Skeletal muscle tissue (tissue), 4 donors: Measurements from ENCODE around the gene TMEM147. TPM values are rescaled to one million over a fixed set of nuclear protein-coding genes. Genes with fewer than 3 reads are reported as not detected.

ENCODE experiments used
- H3K27ac ChIP-seq: one replicate; pipeline ENCODE4 v1.7.0; 2013; ENCODE audit warnings: mild to moderate bottlenecking, low read depth, low read length, inconsistent platforms
- H3K27me3 ChIP-seq, 3 donors: one replicate each; pipeline ENCODE4 v1.7.0; 2013; ENCODE audit warnings: low read length in 3 of 3; ENCODE audit not compliant: control insufficient read depth in 3 of 3, insufficient read depth in 3 of 3
- H3K36me3 ChIP-seq, 3 donors: one replicate each; pipeline ENCODE4 v1.7.0; 2013; ENCODE audit warnings: low read length in 3 of 3; ENCODE audit not compliant: control insufficient read depth in 3 of 3, insufficient read depth in 3 of 3
- H3K4me1 ChIP-seq, 3 donors: one replicate each; pipeline ENCODE4 v1.7.0; 2013; ENCODE audit warnings: low read length in 3 of 3, mild to moderate bottlenecking in 3 of 3; ENCODE audit not compliant: control insufficient read depth in 3 of 3, insufficient read depth in 3 of 3
- H3K4me3 ChIP-seq, 3 donors: one replicate each; pipeline ENCODE4 v1.7.0; 2013; ENCODE audit warnings: low read length in 3 of 3
- H3K9ac ChIP-seq, 3 donors: one replicate each; pipeline ENCODE4 v1.7.0; 2013; ENCODE audit warnings: low read length in 3 of 3, mild to moderate bottlenecking in 3 of 3, moderate library complexity in 2 of 3, low read depth in 1 of 3
- H3K9me3 ChIP-seq, 3 donors: one replicate each; pipeline ENCODE4 v1.7.0; 2013; ENCODE audit warnings: low read length in 3 of 3; ENCODE audit not compliant: control insufficient read depth in 3 of 3
- total RNA-seq: library from RNA; depleted of rRNA; stranded (reverse); fragments of >200 nt; gene quantifications from one replicate; pipeline ENCODE4 v1.2.3, GENCODE V29; 2014
- donor health status: Osteomylitis.

The TMEM147 gene
- total RNA-seq, 1 donor from 2014 or later = 55.3 TPM

- Histone ChIP-seq H3K4me3 (no peak overlapping the region), H3K4me1 (peaks cover 5 to 9% (median 5%) of the 10 kb centered on the region in 3 donors), H3K9ac (peak overlapping the region in 1 of 3 donors; percentile 14), H3K36me3 (no peaks in the 10 kb centered on the region), H3K27ac (no peak overlapping the region), H3K27me3 (peaks cover 68 to 87% (median 78%) of the 10 kb centered on the region in 3 donors), H3K9me3 (no peaks in the 10 kb centered on the region)
These were observed 36.3 kb upstream of the TMEM147 start for GRCh38 chr19:35509018-35509652.

GRCh38 chr19:35509861-35510625, 35.4 kb upstream of the TMEM147 start:
- no peaks in the 10 kb centered on the region for H3K9me3 ChIP-seq
- no peaks in the 10 kb centered on the region for H3K36me3 ChIP-seq
- H3K4me1 ChIP-seq = peaks cover 5 to 9% (median 5%) of the 10 kb centered on the region in 3 donors
- peaks cover 73 to 88% (median 82%) of the 10 kb centered on the region in 3 donors for H3K27me3 ChIP-seq
- H3K27ac ChIP-seq = no peak overlapping the region
- peak overlapping the region in 1 of 3 donors; percentile 25 for H3K9ac ChIP-seq
- H3K4me3 ChIP-seq = peak overlapping the region in 1 of 3 donors; percentile 49

- Histone ChIP-seq H3K4me1 (peaks cover 5 to 9% (median 5%) of the 10 kb centered on the region in 3 donors), H3K9me3 (no peaks in the 10 kb centered on the region), H3K27me3 (peaks cover 70 to 83% (median 77%) of the 10 kb centered on the region in 3 donors), H3K9ac (no peak overlapping the region), H3K36me3 (no peaks in the 10 kb centered on the region), H3K4me3 (no peak overlapping the region), H3K27ac (no peak overlapping the region)
These were observed 34.8 kb upstream of the TMEM147 start for GRCh38 chr19:35510626-35510964.

- Histone ChIP-seq H3K27ac (no peak overlapping the region), H3K9me3 (no peaks in the 10 kb centered on the region), H3K27me3 (peaks cover 69 to 76% (median 71%) of the 10 kb centered on the region in 3 donors)
These were observed 34.1 kb upstream of the TMEM147 start for GRCh38 chr19:35511337-35511736.

GRCh38 chr19:35512831-35513627, 32.4 kb upstream of the TMEM147 start:
- H3K9me3 ChIP-seq = no peaks in the 10 kb centered on the region
- H3K27me3 ChIP-seq = peaks cover 60 to 69% (median 61%) of the 10 kb centered on the region in 3 donors
- no peaks in the 10 kb centered on the region for H3K36me3 ChIP-seq

More at GRCh38 chr19:35511337-35511736, 34.1 kb upstream of the TMEM147 start:
- Histone ChIP-seq H3K4me1 (peaks cover 5 to 9% (median 5%) of the 10 kb centered on the region in 3 donors), H3K36me3 (no peaks in the 10 kb centered on the region), H3K9ac (no peak overlapping the region), H3K4me3 (no peak overlapping the region)

GRCh38 chr19:35513628-35514281, 31.7 kb upstream of the TMEM147 start, which contains the start of gene DMKN:
DMKN (minus strand) TSS chr19:35513649; CDS start chr19:35513475, 174 bp downstream.
- Histone ChIP-seq H3K27ac (no peak within 1 kb of the TSS), H3K27me3 (peaks cover 57 to 68% (median 59%) of the 10 kb centered on the region in 3 donors), H3K4me1 (peaks cover 5 to 9% (median 5%) of the 10 kb centered on the region in 3 donors), H3K4me3 (no peak within 1 kb of the TSS), H3K36me3 (no peaks in the 10 kb centered on the region), H3K9ac (no peak within 1 kb of the TSS), H3K9me3 (no peaks in the 10 kb centered on the region)

More at GRCh38 chr19:35512831-35513627, 32.4 kb upstream of the TMEM147 start:
- no peak overlapping the region for H3K27ac ChIP-seq
- H3K4me3 ChIP-seq = no peak overlapping the region
- H3K9ac ChIP-seq = no peak overlapping the region
- H3K4me1 ChIP-seq = peaks cover 5 to 9% (median 5%) of the 10 kb centered on the region in 3 donors

GRCh38 chr19:35514282-35514809, 31.1 kb upstream of the TMEM147 start:
- no peaks in the 10 kb centered on the region for H3K36me3 ChIP-seq
- H3K9ac ChIP-seq = no peak overlapping the region
- peaks cover 54 to 68% (median 56%) of the 10 kb centered on the region in 3 donors for H3K27me3 ChIP-seq

GRCh38 chr19:35516310-35516709, 29.1 kb upstream of the TMEM147 start:
- Histone ChIP-seq H3K36me3 (no peaks in the 10 kb centered on the region), H3K9ac (no peak overlapping the region), H3K9me3 (no peaks in the 10 kb centered on the region), H3K4me1 (no peaks in the 10 kb centered on the region), H3K4me3 (no peak overlapping the region), H3K27me3 (peaks cover 37 to 53% (median 44%) of the 10 kb centered on the region in 3 donors), H3K27ac (no peak overlapping the region)

More at GRCh38 chr19:35514282-35514809, 31.1 kb upstream of the TMEM147 start:
- no peaks in the 10 kb centered on the region for H3K9me3 ChIP-seq
- peaks cover 5 to 9% (median 5%) of the 10 kb centered on the region in 3 donors for H3K4me1 ChIP-seq
- no peak overlapping the region for H3K4me3 ChIP-seq
- H3K27ac ChIP-seq = no peak overlapping the region

- Histone ChIP-seq H3K27me3 (peaks cover 29 to 45% (median 36%) of the 10 kb centered on the region in 3 donors), H3K36me3 (no peaks in the 10 kb centered on the region)
These were observed 28.1 kb upstream of the TMEM147 start for GRCh38 chr19:35517342-35517741.

More at GRCh38 chr19:35517342-35517741, 28.1 kb upstream of the TMEM147 start:
- Histone ChIP-seq H3K4me1 (no peaks in the 10 kb centered on the region), H3K4me3 (no peak overlapping the region), H3K9me3 (no peaks in the 10 kb centered on the region), H3K9ac (no peak overlapping the region), H3K27ac (no peak overlapping the region)
